Skeletal muscle tissue (tissue), 4 donors: ENCODE data around the gene ANOS1. TPM values are rescaled to one million over a fixed set of nuclear protein-coding genes. Genes with fewer than 3 reads are reported as not detected.

Experiments used
- H3K27ac ChIP-seq: one replicate; pipeline ENCODE4 v1.7.0; 2013; ENCODE audit warnings: mild to moderate bottlenecking, low read depth, low read length, inconsistent platforms
- H3K27me3 ChIP-seq, 3 donors: one replicate each; pipeline ENCODE4 v1.7.0; 2013; ENCODE audit warnings: low read length in 3 of 3; ENCODE audit not compliant: control insufficient read depth in 3 of 3, insufficient read depth in 3 of 3
- H3K36me3 ChIP-seq, 3 donors: one replicate each; pipeline ENCODE4 v1.7.0; 2013; ENCODE audit warnings: low read length in 3 of 3; ENCODE audit not compliant: control insufficient read depth in 3 of 3, insufficient read depth in 3 of 3
- H3K4me1 ChIP-seq, 3 donors: one replicate each; pipeline ENCODE4 v1.7.0; 2013; ENCODE audit warnings: low read length in 3 of 3, mild to moderate bottlenecking in 3 of 3; ENCODE audit not compliant: control insufficient read depth in 3 of 3, insufficient read depth in 3 of 3
- H3K4me3 ChIP-seq, 3 donors: one replicate each; pipeline ENCODE4 v1.7.0; 2013; ENCODE audit warnings: low read length in 3 of 3
- H3K9ac ChIP-seq, 3 donors: one replicate each; pipeline ENCODE4 v1.7.0; 2013; ENCODE audit warnings: low read length in 3 of 3, mild to moderate bottlenecking in 3 of 3, moderate library complexity in 2 of 3, low read depth in 1 of 3
- H3K9me3 ChIP-seq, 3 donors: one replicate each; pipeline ENCODE4 v1.7.0; 2013; ENCODE audit warnings: low read length in 3 of 3; ENCODE audit not compliant: control insufficient read depth in 3 of 3
- total RNA-seq: library from RNA; depleted of rRNA; stranded (reverse); fragments of >200 nt; gene quantifications from one replicate; pipeline ENCODE4 v1.2.3, GENCODE V29; 2014
- donor health status: Osteomylitis.

Gene ANOS1
- total RNA-seq, 1 donor from 2014 or later = 13.0 TPM

GRCh38 chrX:8721536-8721935 is 10.4 kb downstream of the ANOS1 start:
- no peaks in the 10 kb centered on the region for H3K27me3 ChIP-seq
- no peak overlapping the region for H3K4me3 ChIP-seq
- no peaks in the 10 kb centered on the region for H3K36me3 ChIP-seq
- no peak overlapping the region for H3K9ac ChIP-seq
- H3K9me3 ChIP-seq = no peaks in the 10 kb centered on the region
- H3K4me1 ChIP-seq = peaks cover 2 to 5% (median 3%) of the 10 kb centered on the region in 3 donors
- H3K27ac ChIP-seq = no peak overlapping the region

GRCh38 chrX:8720136-8720535 is 11.8 kb downstream of the ANOS1 start:
- Histone ChIP-seq H3K27ac (no peak overlapping the region), H3K27me3 (no peaks in the 10 kb centered on the region), H3K9me3 (no peaks in the 10 kb centered on the region), H3K9ac (no peak overlapping the region), H3K4me3 (no peak overlapping the region), H3K36me3 (no peaks in the 10 kb centered on the region), H3K4me1 (peaks cover 0 to 2% (median 0%) of the 10 kb centered on the region in 3 donors)

GRCh38 chrX:8717354-8717753 is 14.6 kb downstream of the ANOS1 start:
- Histone ChIP-seq H3K9ac (no peak overlapping the region), H3K27ac (no peak overlapping the region), H3K4me1 (peaks cover 0 to 2% (median 0%) of the 10 kb centered on the region in 3 donors), H3K27me3 (no peaks in the 10 kb centered on the region), H3K36me3 (no peaks in the 10 kb centered on the region), H3K9me3 (no peaks in the 10 kb centered on the region), H3K4me3 (no peak overlapping the region)

- no peak overlapping the region for H3K4me3 ChIP-seq
- no peak overlapping the region for H3K27ac ChIP-seq
- no peaks in the 10 kb centered on the region for H3K36me3 ChIP-seq
- no peak overlapping the region for H3K9ac ChIP-seq
- no peaks in the 10 kb centered on the region for H3K4me1 ChIP-seq
- H3K9me3 ChIP-seq = no peaks in the 10 kb centered on the region
- no peaks in the 10 kb centered on the region for H3K27me3 ChIP-seq
Measured at GRCh38 chrX:8714164-8714563, 17.8 kb downstream of the ANOS1 start.

GRCh38 chrX:8711401-8711800 is 20.5 kb downstream of the ANOS1 start:
- Histone ChIP-seq H3K36me3 (no peaks in the 10 kb centered on the region), H3K4me3 (no peak overlapping the region), H3K4me1 (no peaks in the 10 kb centered on the region), H3K27me3 (no peaks in the 10 kb centered on the region), H3K9me3 (no peaks in the 10 kb centered on the region), H3K9ac (no peak overlapping the region), H3K27ac (no peak overlapping the region)

- Histone ChIP-seq H3K9ac (no peak overlapping the region), H3K4me1 (no peaks in the 10 kb centered on the region), H3K9me3 (no peaks in the 10 kb centered on the region), H3K4me3 (no peak overlapping the region), H3K36me3 (no peaks in the 10 kb centered on the region), H3K27me3 (no peaks in the 10 kb centered on the region), H3K27ac (no peak overlapping the region)
Measured at GRCh38 chrX:8704184-8704583, 27.8 kb downstream of the ANOS1 start.

- H3K4me3 ChIP-seq = no peak overlapping the region
- no peaks in the 10 kb centered on the region for H3K27me3 ChIP-seq
- H3K4me1 ChIP-seq = no peaks in the 10 kb centered on the region
- no peaks in the 10 kb centered on the region for H3K36me3 ChIP-seq
- no peak overlapping the region for H3K9ac ChIP-seq
- H3K9me3 ChIP-seq = no peaks in the 10 kb centered on the region
- no peak overlapping the region for H3K27ac ChIP-seq
Measured at GRCh38 chrX:8692871-8693270, 39.1 kb downstream of the ANOS1 start.

- Histone ChIP-seq H3K36me3 (no peaks in the 10 kb centered on the region), H3K9me3 (no peaks in the 10 kb centered on the region), H3K9ac (no peak overlapping the region), H3K27ac (no peak overlapping the region), H3K4me3 (no peak overlapping the region), H3K4me1 (no peaks in the 10 kb centered on the region), H3K27me3 (no peaks in the 10 kb centered on the region)
Measured at GRCh38 chrX:8689473-8689872, 42.5 kb downstream of the ANOS1 start.

- H3K9ac ChIP-seq = no peak overlapping the region
- H3K27ac ChIP-seq = no peak overlapping the region
- no peaks in the 10 kb centered on the region for H3K36me3 ChIP-seq
- H3K27me3 ChIP-seq = no peaks in the 10 kb centered on the region
- no peaks in the 10 kb centered on the region for H3K9me3 ChIP-seq
- no peaks in the 10 kb centered on the region for H3K4me1 ChIP-seq
- H3K4me3 ChIP-seq = no peak overlapping the region
Measured at GRCh38 chrX:8688776-8689175, 43.2 kb downstream of the ANOS1 start.

- Histone ChIP-seq H3K4me3 (no peak overlapping the region), H3K9ac (no peak overlapping the region), H3K27ac (no peak overlapping the region), H3K27me3 (no peaks in the 10 kb centered on the region), H3K9me3 (no peaks in the 10 kb centered on the region), H3K36me3 (no peaks in the 10 kb centered on the region), H3K4me1 (no peaks in the 10 kb centered on the region)
Measured at GRCh38 chrX:8684201-8684965, 47.6 kb downstream of the ANOS1 start.
